Activated naive CD4-positive, alpha-beta T cell treated with anti-CD3 and anti-CD28 coated beads, Interleukin-2, amount 50 U/mL, for 24 hours (primary cell): ENCODE data around the gene TICAM2.

ENCODE experiments used
- H3K27ac Mint-ChIP-seq: one replicate; pipeline ENCODE4 v1.8.0; 2021; ENCODE audit warnings: mild to moderate bottlenecking, mixed read lengths
- H3K27me3 Mint-ChIP-seq: one replicate; pipeline ENCODE4 v1.8.0; 2021; ENCODE audit warnings: mixed read lengths
- H3K36me3 Mint-ChIP-seq: one replicate; pipeline ENCODE4 v1.8.0; 2021; ENCODE audit warnings: mixed read lengths
- H3K4me1 Mint-ChIP-seq: one replicate; pipeline ENCODE4 v1.8.0; 2021; ENCODE audit warnings: mixed read lengths
- H3K4me3 Mint-ChIP-seq: one replicate; pipeline ENCODE4 v1.8.0; 2021; ENCODE audit warnings: mild to moderate bottlenecking, mixed read lengths
- H3K9me3 Mint-ChIP-seq: one replicate; pipeline ENCODE4 v1.8.0; 2021; ENCODE audit warnings: mixed read lengths

TICAM2 gene

DNA sequence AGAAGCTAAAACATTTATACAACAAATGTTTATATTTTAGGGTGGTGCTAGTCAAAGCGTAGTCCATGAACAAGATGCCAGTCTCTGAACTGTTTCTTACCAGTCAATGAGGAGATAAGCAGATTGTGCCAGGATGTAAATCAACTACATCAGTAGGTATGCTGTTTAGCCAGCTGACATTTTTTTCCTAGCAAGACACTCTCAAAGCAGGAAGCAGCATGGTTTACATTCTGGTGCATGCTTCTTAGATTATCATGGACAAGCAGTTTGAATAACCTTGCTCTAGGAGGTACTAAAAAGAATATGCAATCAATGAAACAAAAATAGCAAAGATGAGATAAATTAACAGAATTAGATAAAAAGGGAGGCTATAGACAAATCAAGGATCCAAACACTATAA is 17.0 kb downstream of the TICAM2 start:
- Mint-ChIP-seq H3K9me3 (no peaks in the 10 kb centered on the region), H3K4me1 (no peaks in the 10 kb centered on the region), H3K4me3 (no peak overlapping the region), H3K27ac (no peak overlapping the region), H3K36me3 (peaks cover 3% of the 10 kb centered on the region), H3K27me3 (no peaks in the 10 kb centered on the region)

DNA sequence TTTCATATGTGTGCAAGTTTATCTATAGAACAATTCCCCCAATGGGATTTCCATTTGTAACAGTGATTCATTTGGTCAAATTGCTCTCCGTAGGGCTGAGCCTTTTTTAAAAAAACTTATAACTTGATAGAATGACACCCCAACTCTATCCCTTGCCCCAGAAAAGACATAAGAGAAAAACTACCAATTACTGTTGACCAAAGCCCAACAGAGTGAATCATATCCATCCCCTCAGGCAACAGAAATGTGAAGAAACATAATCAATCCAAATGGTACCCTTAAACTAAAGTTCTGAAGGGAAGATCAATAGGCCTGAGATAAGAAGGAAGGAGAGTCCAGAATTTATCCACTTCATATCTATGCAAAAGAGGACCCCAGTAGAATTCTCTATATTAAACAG is 17.8 kb downstream of the TICAM2 start:
- no peaks in the 10 kb centered on the region for H3K27me3 Mint-ChIP-seq
- no peak overlapping the region for H3K4me3 Mint-ChIP-seq
- H3K27ac Mint-ChIP-seq, result no peak overlapping the region
- H3K9me3 Mint-ChIP-seq, result no peaks in the 10 kb centered on the region
- no peaks in the 10 kb centered on the region for H3K4me1 Mint-ChIP-seq
- H3K36me3 Mint-ChIP-seq, result peaks cover 4% of the 10 kb centered on the region

DNA sequence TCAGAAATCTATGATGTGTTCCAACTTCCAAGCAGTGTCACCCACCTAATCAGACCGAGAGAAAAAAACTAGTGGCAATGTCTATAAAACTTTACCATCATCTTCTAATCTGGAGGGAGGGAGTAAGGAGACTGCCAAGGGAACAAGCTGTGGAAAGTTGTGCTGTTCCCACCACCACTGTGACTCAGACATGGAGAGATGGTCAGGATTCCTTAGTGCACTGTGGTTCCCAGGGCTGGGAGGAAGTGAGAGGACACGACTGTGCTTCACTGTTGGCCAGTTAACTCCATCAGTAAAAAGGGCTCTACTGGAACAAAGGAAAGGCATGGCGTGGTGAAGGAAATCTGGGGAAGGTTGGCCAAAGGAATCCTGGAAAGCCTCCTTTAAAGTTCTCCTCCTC is 18.8 kb downstream of the TICAM2 start:
- Mint-ChIP-seq H3K4me3 (no peak overlapping the region), H3K9me3 (no peaks in the 10 kb centered on the region), H3K36me3 (peaks cover 4% of the 10 kb centered on the region), H3K4me1 (no peaks in the 10 kb centered on the region), H3K27ac (no peak overlapping the region), H3K27me3 (no peaks in the 10 kb centered on the region)

DNA sequence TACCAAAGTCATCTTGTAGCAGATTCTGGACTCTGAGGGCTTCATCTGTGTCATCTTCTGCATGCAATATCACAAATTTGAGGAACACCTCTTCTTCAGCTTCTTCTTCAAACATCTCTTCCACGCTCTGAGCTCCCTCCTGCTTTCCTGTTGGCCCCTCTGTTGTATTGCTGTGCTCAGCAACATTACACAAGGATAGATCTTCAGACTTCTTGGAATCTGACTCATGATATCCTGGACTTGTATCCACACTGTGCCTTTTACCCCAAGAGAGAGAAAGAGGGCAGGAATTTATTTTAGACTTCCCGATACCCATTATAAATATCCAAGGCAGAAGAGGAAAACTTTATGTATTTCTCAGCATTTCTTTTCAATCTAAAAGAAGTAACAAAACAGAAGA is 21.3 kb downstream of the TICAM2 start:
- H3K27me3 Mint-ChIP-seq, result no peaks in the 10 kb centered on the region
- H3K4me1 Mint-ChIP-seq, result no peaks in the 10 kb centered on the region
- H3K36me3 Mint-ChIP-seq, result peaks cover 4% of the 10 kb centered on the region
- no peak overlapping the region for H3K27ac Mint-ChIP-seq
- H3K4me3 Mint-ChIP-seq, result no peak overlapping the region
- H3K9me3 Mint-ChIP-seq, result no peaks in the 10 kb centered on the region

DNA sequence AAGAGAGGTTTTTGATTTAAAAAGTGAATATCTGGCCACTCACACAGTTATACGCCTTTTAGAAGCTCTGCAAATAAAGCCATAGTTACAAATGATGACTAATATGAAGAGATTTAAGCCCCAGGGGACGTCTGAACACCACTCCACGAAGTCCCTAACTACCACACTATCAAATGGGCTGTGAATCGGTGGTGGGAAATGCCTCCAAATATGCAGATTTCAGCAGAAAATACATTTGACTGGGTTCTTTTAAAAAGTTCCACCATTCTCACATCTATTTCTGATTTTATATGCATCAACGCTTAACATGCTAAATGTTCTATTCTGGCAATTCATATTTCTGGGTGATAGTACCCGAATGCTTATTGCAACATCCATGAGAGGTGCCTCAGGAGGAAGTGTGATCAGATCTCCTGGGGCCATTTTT is 22.5 kb downstream of the TICAM2 start:
- no peaks in the 10 kb centered on the region for H3K27me3 Mint-ChIP-seq
- H3K4me1 Mint-ChIP-seq, result no peaks in the 10 kb centered on the region
- H3K36me3 Mint-ChIP-seq, result peaks cover 4% of the 10 kb centered on the region
- no peak overlapping the region for H3K27ac Mint-ChIP-seq
- H3K9me3 Mint-ChIP-seq, result no peaks in the 10 kb centered on the region
- H3K4me3 Mint-ChIP-seq, result no peak overlapping the region

DNA sequence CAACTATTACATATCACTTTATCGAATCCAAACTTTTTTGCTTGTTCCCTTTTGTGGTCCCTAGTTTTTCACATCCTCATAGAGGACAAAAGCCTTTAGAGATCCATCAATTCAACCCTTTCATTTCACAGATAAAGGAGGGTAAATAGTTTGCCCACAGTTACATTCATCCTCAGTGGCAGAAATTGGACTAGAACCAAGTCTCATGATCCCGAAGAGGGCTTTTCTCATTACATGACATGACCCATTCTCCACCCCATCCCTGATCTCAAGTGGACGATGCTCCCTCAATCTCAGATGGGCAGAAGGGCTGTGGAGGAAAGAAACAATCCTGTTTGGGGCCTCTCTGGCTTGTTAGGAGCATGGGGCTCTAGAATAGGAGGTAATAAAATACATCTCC is 23.1 kb downstream of the TICAM2 start:
- no peaks in the 10 kb centered on the region for H3K9me3 Mint-ChIP-seq
- H3K27ac Mint-ChIP-seq, result no peak overlapping the region
- peaks cover 4% of the 10 kb centered on the region for H3K36me3 Mint-ChIP-seq
- no peak overlapping the region for H3K4me3 Mint-ChIP-seq
- peaks cover 3% of the 10 kb centered on the region for H3K4me1 Mint-ChIP-seq
- no peaks in the 10 kb centered on the region for H3K27me3 Mint-ChIP-seq

DNA sequence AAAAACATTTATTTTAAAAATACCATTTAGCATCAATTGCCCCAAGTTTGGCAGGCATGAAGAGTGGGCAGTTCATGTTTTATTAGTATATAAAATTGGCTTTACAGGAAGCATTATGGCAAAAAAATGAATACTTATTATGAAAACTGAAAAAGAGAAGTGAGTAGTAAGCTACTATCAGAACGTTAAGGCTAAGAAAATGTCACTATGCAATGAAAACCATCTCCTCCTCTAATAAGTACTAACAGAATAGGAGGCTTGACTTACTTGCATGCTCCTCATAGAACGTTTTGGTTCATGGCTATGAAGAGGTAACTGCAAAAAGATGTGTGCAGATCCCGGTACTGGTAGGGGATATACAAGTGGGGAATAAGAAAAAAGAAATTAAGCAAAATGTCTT is 23.6 kb downstream of the TICAM2 start:
- Mint-ChIP-seq H3K4me3 (no peak overlapping the region), H3K36me3 (peaks cover 4% of the 10 kb centered on the region), H3K27me3 (peaks cover 2% of the 10 kb centered on the region), H3K4me1 (peaks cover 4% of the 10 kb centered on the region), H3K27ac (no peak overlapping the region), H3K9me3 (no peaks in the 10 kb centered on the region)

DNA sequence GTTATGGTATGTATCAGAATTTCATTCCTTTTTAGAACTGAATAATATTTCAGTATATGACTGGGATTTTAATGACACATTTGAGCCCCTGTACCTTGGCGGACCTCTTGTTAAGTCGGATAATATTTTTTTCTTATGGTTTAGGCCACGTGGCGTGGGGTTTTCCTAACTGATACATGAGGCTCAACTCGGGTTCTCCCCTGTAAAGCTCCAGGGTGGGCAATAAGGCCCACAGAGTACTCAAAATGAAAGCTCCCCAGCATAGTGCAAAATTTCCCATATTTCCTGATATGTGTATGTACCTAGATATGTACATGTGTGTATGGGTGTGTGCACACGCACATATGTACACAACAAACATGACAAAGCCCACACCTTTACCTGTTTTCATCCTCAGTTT is 24.5 kb downstream of the TICAM2 start:
- Mint-ChIP-seq H3K36me3 (peaks cover 4% of the 10 kb centered on the region), H3K4me3 (no peak overlapping the region), H3K27ac (no peak overlapping the region), H3K9me3 (no peaks in the 10 kb centered on the region), H3K4me1 (peaks cover 4% of the 10 kb centered on the region), H3K27me3 (peaks cover 3% of the 10 kb centered on the region)

DNA sequence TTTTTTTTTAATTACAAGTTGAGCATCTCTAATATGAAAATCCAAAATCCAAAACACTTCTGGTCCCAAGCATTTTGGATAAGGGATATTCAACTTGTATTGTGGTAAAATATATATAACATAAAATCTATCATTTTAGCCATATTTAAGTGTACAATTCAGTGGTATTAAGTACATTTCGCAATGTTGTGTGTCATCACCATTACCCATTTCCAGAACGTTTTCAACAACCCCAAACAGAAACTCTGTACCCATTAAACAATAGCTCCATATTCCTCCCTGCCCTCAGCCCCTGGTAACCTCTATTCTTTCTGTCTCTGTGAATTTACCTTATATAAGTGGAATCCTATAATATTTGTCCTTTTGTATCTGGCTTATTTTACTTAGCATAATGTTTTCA is 24.9 kb downstream of the TICAM2 start:
- Mint-ChIP-seq H3K36me3 (peaks cover 4% of the 10 kb centered on the region), H3K27ac (no peak overlapping the region), H3K27me3 (peaks cover 3% of the 10 kb centered on the region), H3K4me1 (peaks cover 4% of the 10 kb centered on the region), H3K9me3 (no peaks in the 10 kb centered on the region), H3K4me3 (no peak overlapping the region)

DNA sequence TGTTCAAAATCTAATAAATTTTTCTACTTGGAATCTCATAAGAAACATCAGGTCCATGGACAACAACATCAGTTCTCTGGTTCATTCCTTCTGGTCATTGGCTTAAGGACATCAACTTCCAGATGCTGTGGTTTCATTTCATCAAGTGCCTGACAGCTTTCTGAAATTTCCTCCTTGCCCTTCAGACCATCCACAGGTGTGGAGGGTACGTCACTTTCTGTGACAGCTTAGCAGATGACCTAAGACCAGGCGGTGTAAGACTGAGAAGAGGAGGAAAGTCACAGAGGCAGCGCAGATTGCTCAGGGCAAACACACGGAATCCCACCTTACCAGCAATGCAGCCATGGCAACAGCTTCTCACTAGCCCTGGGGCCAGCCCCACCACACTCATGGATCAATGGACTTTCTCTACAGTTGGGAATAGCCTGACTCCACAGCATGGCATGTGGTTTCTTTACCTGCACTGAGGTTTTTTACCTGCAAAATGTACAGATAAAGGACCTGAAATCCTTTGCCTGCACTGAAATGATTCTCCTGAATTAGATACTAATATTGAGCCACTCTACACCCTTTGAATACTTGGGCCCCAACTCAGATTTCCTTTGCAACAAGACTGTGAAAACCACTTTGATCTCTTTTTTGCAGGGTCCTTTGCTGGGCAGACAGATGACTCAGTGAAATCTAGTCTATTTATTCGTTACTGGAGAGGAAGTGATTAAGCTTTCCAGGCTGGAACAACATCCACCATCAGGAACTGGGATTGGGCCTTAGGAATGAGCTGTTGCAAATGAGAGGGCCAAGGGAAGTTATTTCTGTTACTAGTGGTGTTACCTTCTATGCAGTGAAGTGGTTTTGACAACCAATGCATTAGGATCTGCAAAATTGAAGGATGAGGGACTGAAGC is 26.9 kb downstream of the TICAM2 start:
- Mint-ChIP-seq H3K4me1 (peaks cover 4% of the 10 kb centered on the region), H3K27ac (no peak overlapping the region), H3K36me3 (peaks cover 2% of the 10 kb centered on the region), H3K27me3 (peaks cover 3% of the 10 kb centered on the region), H3K9me3 (no peaks in the 10 kb centered on the region), H3K4me3 (no peak overlapping the region)

DNA sequence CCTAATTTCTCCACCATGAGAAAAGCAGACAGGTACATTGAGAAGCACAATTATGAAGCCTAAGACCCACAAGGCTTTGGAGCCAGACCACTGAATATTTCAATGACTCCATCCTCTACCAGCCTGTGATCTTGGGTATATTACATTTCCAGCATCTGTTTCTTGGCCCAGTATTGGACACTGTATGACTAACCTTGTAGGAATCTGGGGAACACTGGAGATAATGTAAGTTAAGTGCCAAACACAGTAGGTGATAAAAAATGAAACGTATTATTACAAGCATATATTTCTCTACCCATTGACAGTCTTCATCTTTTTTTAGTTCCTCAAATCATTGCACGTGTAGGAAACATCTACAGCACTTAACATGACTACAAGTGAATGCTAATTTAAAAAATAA is 29.1 kb downstream of the TICAM2 start:
- Mint-ChIP-seq H3K4me3 (no peak overlapping the region), H3K27me3 (peaks cover 3% of the 10 kb centered on the region), H3K4me1 (peaks cover 4% of the 10 kb centered on the region), H3K27ac (no peak overlapping the region), H3K9me3 (no peaks in the 10 kb centered on the region), H3K36me3 (no peaks in the 10 kb centered on the region)

DNA sequence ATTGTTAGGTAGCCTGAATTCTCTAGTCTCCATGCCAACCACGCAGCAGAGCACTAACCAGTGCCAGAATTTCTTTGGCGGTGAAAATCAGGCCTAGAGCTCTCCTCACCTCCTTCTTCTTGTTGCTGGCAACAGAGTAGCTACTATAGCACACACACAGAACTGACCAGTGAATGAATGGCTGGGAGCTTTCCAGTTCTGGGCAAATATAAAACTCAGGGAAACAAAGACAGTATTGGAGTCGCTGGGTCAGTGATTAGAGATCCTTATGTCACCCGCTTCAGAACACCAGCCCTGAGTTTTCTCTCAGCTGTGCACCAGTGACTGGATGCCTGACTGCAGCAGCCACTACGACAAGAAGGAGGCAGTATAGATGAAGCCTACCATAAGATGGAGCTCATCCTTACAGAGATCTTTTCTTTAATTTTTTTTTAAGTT is 30.8 kb downstream of the TICAM2 start:
- no peak overlapping the region for H3K27ac Mint-ChIP-seq

DNA sequence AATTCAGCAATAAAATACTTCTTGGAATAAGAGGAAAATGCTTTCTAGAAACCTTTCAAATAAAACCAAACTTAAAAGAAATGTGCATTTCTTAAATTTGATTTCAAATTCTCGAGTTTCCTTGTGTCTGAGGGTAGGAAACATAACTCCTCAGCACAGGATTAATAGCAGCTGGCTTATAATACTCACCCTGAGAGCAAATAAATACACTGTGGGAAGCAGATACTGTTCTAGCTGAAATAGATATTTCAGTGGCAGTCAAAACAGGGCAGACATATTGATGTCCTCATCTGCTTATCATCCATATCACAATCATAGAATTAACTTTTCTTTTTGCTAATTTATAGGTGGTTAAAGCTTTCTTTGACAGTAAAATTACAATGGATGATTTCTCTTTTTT is 33.6 kb downstream of the TICAM2 start:
- H3K4me3 Mint-ChIP-seq, result no peak overlapping the region
- H3K4me1 Mint-ChIP-seq, result no peaks in the 10 kb centered on the region
- H3K27me3 Mint-ChIP-seq, result peaks cover 4% of the 10 kb centered on the region
- H3K36me3 Mint-ChIP-seq, result no peaks in the 10 kb centered on the region
- no peak overlapping the region for H3K27ac Mint-ChIP-seq
- no peaks in the 10 kb centered on the region for H3K9me3 Mint-ChIP-seq

More for the DNA sequence above, 30.8 kb downstream of the TICAM2 start:
- Mint-ChIP-seq H3K4me3 (no peak overlapping the region), H3K27me3 (peaks cover 5% of the 10 kb centered on the region), H3K4me1 (peaks cover 4% of the 10 kb centered on the region), H3K36me3 (no peaks in the 10 kb centered on the region), H3K9me3 (no peaks in the 10 kb centered on the region)

DNA sequence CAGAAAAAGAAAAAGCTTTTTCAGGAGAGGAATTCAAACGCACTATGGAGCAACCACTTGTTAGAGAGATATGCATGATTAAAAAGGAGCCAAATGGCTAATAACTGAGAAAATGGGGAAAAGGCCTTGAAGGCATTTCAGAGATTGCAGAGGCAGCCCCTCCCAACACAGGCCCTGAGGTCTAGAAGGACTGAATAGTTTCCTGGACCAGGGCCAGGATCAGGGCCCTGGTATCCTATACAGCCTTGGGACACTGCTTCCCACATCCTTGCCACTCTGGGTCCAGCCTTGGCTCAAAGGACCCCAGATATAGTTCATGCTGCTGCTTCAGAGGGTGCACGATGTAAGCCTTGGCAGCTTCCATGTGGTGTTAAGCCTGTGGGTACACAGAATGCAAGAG is 37.0 kb downstream of the TICAM2 start:
- H3K4me1 Mint-ChIP-seq, result no peaks in the 10 kb centered on the region
- H3K36me3 Mint-ChIP-seq, result no peaks in the 10 kb centered on the region
- H3K9me3 Mint-ChIP-seq, result no peaks in the 10 kb centered on the region
- no peak overlapping the region for H3K4me3 Mint-ChIP-seq
- H3K27me3 Mint-ChIP-seq, result peaks cover 6% of the 10 kb centered on the region
- H3K27ac Mint-ChIP-seq, result no peak overlapping the region

DNA sequence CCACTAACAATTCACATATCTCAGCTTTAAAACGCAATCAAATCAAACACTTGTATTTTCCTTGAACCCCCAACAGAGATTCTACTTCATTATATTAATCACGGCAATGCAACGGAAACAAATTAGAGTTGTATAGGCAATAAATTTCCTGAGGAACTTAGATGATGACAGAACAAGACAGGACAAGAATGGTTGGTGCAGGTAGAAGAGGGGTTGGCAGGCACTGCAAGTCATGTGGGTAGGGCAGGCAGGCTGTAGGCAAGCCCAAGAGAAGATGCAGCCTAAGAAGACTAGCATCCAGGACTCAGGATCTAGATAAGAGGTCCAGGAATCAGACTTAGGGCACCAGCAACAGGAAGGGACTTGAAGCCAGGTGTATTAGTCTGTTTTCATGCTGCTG is 41.1 kb downstream of the TICAM2 start:
- no peak overlapping the region for H3K4me3 Mint-ChIP-seq
- peaks cover 15% of the 10 kb centered on the region for H3K4me1 Mint-ChIP-seq
- H3K9me3 Mint-ChIP-seq, result no peaks in the 10 kb centered on the region
- no peaks in the 10 kb centered on the region for H3K36me3 Mint-ChIP-seq
- peaks cover 3% of the 10 kb centered on the region for H3K27me3 Mint-ChIP-seq
- H3K27ac Mint-ChIP-seq, result no peak overlapping the region

DNA sequence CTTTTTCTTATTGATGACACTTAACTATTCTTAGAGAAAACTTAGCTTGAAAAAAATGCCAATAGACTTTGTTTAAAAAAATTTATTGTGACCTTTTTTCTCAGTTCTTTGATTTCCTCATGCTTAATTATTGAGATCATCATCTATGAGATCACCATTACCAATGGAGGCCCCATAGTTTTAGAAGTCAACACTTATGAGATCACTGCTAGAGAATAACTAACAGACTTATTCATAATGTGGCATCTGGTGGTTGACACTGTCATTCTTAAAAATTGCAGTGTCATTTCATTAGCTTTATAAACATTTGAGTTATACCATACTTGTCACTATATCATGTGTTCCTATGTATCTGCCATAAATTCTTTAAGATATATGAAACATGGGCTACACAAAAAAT is 42.8 kb downstream of the TICAM2 start:
- no peaks in the 10 kb centered on the region for H3K36me3 Mint-ChIP-seq
- peaks cover 15% of the 10 kb centered on the region for H3K4me1 Mint-ChIP-seq
- no peak overlapping the region for H3K27ac Mint-ChIP-seq
- H3K9me3 Mint-ChIP-seq, result no peaks in the 10 kb centered on the region
- no peak overlapping the region for H3K4me3 Mint-ChIP-seq
- H3K27me3 Mint-ChIP-seq, result peaks cover 3% of the 10 kb centered on the region
